Suprapubic skin (tissue), 3 donors: ENCODE measurements around the gene SKAP1.

Source experiments
- CTCF ChIP-seq, 2 donors: fragments of 200-600 bp in 1 of 2; fragments of 450-650 bp in 1 of 2; sonication (generic) in 1 of 2; IDR thresholded peaks; one replicate each; pipeline ENCODE4 v1.5.1; 2016 to 2019; ENCODE audit warnings: antibody characterized with exemption in 2 of 2, mild to moderate bottlenecking in 1 of 2, moderate library complexity in 1 of 2
- POLR2AphosphoS5 ChIP-seq, 3 donors: sonication (generic); formaldehyde crosslinking; IDR thresholded peaks; one replicate each; pipeline ENCODE4 v1.6.1; 2017; ENCODE audit warnings: antibody characterized with exemption in 3 of 3

DNA sequence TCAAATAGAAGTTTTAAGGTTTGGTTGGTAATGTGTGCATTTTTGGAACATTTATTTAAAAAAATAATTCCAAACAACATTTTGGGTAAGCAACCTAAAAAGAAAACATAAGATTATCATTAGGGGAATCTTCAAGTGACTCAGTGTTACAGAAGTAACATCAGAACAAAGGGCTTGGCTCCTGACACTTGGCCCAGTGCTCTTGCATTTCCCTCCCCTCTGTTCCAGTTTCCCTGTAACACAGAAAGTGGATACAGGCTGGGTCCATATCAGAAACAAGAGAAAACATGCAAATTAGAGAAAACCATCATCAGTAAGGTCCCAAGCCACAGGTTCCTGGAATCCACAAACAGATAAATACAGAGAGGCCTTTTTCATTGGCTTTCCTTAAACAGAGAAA lies 40.1 kb downstream of the SKAP1 start:
- TF ChIP-seq CTCF (IDR thresholded peaks at IDR 0.05): no peak
- TF ChIP-seq POLR2AphosphoS5 (IDR thresholded peaks at IDR 0.05): no peak
